CD4-positive, alpha-beta T cell treated with Interleukin-1 beta for 1 hour (primary cell): ENCODE measurements around the gene GAB2.

Experiments used
- DNase-seq, 2 donors: peaks; one replicate each; pipeline ENCODE4 v3.0.0-alpha.2; 2020 to 2022

GAB2 gene

DNA sequence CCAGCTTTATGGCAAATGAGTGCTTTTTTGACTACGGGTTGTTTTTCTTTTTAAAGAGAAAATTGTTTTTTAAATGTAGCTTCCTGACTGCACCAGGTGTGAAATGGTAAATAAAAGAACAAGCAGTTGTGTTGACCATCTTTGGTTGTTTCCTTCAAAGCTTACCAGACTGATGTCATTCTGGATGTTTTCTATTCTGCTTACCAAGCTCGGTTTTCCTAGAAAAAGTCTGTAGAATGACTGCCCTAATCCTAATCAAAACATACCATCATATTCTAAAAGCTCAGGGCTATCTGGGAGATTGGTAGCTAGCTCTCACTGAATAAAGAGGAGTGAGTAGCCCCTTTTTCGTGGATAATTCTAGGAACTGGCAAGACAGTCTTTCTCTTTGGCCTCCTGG lies 77.7 kb downstream of the GAB2 start:
- no peak for DNase-seq

GRCh38 chr11:78339483-78339882 lies 78.1 kb downstream of the GAB2 start:
- no peak for DNase-seq

GRCh38 chr11:78338702-78339101 lies 78.9 kb downstream of the GAB2 start:
- DNase-seq = no peak

DNA sequence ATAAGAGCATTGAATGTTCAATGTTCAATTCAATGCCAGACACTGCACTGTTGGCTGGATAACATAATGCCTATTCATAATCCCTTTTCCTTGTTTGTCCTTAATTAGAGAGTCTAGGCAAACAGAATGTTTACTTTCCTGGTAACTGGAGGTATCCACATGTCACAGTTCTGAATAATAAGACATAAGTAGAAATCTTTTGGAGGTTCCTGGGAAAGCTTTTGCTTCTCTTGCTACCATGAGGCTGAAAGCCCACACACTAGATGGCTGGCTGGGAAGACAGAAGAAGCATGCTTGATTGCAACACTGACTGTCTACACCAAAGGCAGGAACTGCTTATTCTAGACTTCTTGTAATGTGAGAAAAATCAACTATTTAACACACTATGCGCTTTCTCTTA lies 79.5 kb downstream of the GAB2 start:
- no peak for DNase-seq

GRCh38 chr11:78337554-78337924 lies 80.1 kb downstream of the GAB2 start:
- no peak for DNase-seq

GRCh38 chr11:78336877-78337553 lies 80.6 kb downstream of the GAB2 start:
- no peak for DNase-seq

GRCh38 chr11:78334109-78334508 lies 83.5 kb downstream of the GAB2 start:
- no peak for DNase-seq

DNA sequence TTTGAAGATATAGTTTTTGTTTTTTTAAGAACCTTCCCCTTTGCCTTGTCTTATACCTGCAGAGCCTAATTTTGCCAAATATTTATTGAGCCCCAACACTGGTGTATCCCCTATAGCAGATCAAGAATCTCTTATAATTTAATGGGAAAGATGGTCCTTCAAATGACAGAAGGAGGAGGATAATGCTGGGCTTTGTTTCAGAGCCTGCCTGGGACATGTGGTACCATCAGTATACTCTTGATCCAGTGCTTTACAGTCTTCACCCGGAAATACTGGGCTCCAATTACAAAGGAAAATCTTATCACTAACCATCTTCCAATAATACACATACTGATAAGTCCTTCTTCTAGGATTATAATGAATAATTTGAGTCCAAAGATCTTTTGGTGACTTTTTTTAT lies 84.7 kb downstream of the GAB2 start:
- no peak for DNase-seq

DNA sequence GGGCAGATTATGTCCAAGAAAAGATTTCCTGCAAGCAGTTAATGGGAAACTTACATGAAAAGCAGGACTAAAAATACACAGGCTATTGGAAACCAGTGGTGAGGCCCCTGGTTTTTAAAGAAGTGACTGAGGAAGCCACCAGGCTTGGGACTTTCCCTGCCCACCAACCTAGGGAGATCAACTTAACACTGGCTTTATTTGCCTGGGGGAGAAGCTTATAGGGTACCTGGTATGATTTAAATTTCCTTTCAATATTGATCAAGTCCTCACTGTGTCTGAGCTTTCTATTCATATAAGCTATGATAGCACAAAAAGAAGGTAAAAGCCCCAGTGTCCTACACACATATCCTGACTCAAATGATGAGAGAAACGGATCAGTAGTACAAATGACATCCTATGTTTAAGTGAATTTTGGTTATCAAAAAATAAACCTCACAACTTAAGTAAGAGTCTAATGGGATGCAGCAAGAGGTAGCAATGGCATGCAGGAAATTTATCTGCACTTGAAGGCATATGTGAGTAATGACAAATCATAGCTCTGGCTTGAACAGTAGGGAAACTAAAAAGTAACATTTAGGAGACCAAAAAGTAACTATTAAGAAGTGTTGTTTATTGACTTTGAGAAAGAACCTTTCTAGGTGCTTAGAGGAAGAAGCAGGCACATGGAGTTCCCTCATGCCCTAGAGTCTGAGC lies 85.3 kb downstream of the GAB2 start:
- no peak for DNase-seq

- DNase-seq = no peak
These were observed 85.9 kb downstream of the GAB2 start for GRCh38 chr11:78331711-78332110.

DNA sequence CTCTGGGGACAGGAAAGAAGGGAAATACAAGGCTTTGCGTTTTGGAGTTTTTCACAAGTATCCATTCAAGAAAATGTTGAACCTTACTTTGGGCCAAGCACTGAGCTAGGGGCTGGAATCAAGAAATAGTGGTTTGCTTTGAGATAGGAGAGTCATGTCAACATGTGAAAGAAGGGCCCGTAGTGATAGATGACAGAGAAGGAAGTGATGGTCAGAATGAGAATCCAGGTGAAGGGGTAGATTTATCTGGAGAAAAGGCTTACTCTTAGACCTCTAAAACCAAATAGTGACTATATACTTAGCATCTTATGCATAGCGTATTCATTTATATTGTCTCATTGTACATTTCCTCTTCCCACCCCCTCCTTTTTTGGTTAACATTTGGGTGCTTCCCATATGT lies 87.3 kb downstream of the GAB2 start:
- no peak for DNase-seq

DNA sequence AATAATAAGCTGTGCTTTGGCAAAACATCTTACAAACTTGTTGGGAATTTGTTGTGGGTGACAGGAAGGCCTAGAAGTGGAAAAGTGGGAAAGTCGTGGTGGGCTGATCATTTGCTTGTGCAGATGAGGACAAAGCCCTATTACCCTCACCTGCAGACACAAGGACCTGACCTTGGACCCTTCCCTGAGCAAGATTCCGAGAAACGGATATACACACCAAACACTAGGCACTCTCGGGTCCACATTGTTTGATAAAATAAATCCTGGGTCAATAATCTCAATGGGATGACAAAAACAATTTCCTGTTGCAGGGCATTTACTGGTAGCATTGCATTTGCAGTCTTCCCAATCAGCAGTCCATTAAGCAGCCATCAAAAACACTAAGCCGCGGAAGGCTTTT lies 89.7 kb downstream of the GAB2 start:
- DNase-seq = no peak

- peak in 1 of 2 donors; percentile 16 for DNase-seq
These were observed 92.3 kb downstream of the GAB2 start for GRCh38 chr11:78325274-78325781.

DNA sequence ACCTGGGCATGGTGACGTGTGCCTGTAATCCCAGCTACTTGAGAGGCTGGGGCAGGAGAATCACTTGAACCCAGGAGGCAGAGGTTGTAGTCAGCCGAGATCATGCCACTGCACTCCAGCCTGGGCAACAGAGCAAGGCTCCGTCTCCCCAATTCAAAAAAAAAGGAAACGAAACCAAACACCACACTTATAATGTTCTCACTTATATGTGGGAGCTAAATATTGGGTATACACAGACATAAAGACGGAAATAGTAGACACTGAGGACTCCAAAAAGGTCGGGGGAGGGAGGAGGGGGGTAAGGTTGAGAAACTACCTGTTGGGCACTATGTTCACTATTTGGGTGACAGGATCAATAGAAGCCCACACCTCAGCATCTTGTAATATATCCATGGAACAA lies 94.3 kb downstream of the GAB2 start:
- DNase-seq = no peak

DNA sequence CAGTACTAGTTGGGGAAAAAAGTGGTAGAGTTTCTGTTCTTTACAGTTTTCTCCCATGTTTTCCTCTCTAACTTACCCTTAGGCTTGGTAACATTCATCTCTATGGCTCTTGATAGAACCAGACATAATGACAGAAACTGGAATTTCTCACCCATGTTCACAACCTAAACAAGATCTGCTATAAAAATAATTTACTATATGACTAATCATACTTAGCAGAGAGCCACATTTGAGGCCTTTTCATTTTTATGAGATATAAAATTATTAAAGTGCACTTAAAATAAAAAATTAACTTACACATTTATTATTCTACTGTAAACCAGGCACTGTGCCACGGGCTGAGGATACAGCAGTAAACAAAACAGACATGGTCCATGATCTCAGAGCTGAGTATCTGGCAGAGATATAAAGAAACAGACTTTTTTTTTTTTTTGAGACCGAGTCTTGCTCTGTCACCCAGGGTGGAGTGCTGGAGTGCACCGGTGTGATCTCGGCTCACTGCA lies 98.1 kb downstream of the GAB2 start:
- DNase-seq = no peak

GRCh38 chr11:78318321-78319114 lies 99.1 kb downstream of the GAB2 start:
- no peak for DNase-seq

- no peak for DNase-seq
These were observed 101.9 kb downstream of the GAB2 start for GRCh38 chr11:78315724-78316123.

GRCh38 chr11:78314762-78315161 lies 102.9 kb downstream of the GAB2 start:
- DNase-seq = no peak

GRCh38 chr11:78313898-78314297 lies 103.7 kb downstream of the GAB2 start:
- DNase-seq = peak in 1 of 2 donors; percentile 24

- DNase-seq = no peak
These were observed 104.3 kb downstream of the GAB2 start for GRCh38 chr11:78313181-78313795.

DNA sequence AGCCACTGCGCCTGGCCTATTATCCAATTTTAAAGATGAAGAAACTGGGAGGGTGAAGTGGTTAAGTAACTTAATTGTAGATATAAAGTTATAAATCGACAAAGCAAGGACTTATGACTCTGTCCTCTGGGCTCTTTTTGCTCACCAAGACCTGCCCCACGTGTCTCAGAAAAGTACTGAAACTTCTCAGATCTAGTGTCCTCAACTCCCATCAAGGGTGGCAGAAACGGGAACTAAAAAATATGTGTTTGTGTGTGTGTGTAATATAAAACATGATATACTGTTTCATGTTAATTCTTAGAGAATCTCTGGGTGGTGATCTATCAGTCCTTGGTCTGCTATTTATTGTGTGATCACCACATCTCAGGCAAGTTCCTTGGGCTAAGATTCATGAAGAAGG lies 104.9 kb downstream of the GAB2 start:
- no peak for DNase-seq

DNA sequence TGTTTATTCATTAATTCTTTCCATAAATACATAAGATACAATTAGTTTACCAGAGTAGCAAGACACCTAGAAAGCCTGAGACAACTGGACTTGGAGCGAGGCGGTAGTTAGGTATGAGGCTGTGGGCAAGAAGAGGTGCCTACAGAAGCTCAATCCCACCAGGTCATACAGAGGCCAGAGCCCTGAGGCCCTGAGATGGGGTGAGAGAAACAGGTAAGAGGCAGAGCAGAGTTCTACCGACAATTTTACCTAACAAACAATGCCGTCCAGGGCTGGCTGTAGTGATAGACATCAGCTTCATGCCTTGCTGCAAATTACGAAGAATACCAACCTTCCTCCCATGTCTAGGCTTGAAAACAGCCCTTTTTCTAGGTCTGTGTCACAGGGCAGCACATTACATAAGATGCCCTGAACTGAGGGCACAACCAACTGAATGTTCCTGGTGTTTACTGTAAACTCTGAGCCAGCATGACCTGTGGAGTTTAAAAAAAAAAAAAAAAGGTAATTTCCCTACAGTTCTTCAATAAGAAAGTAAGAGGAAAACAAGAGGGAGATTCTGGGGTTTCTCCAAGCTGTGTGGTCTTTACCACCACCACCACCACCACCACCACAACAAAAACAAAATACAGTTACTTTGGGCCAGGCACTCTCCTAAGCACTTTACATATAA lies 105.8 kb downstream of the GAB2 start:
- no peak for DNase-seq

DNA sequence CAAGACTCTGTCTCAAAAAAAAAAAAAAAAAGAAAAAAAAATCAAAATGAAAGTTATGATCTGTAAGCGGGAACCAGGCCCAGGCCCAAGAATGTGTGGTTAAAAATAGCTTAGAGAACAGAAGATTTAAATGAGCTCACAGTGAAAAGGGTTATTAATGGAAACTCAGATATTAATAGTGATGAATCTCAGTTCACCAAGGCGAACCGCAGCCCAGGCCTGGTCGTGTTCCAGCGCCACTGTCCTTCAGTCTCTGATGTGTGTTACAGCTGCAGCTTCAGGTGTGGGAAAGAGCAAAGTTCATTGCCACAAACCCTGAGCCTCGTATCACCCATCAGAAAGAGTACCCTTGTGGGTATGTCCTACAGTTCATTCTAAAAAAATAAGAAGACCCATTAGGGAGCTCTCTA lies 107.1 kb downstream of the GAB2 start:
- DNase-seq = no peak
